Ovary (tissue), 3 donors: Measurements from ENCODE around the gene OPHN1.

Experiments used
- EP300 ChIP-seq: sonication (generic); formaldehyde crosslinking; IDR thresholded peaks from one replicate; pipeline ENCODE4 v1.6.1; 2017; ENCODE audit warnings: antibody characterized with exemption
- POLR2A ChIP-seq: fragments of 450-650 bp; IDR thresholded peaks from one replicate; pipeline ENCODE4 v1.6.1; 2017; ENCODE audit warnings: antibody characterized with exemption, mild to moderate bottlenecking, moderate library complexity
- TF ChIP-seq, protein P1 (sequence below), 3 donors: fragments of 450-650 bp in 2 of 3; fragments of 200-600 bp in 1 of 3; IDR thresholded peaks; one replicate each; pipeline versions ENCODE4 v1.5.1 to v1.8.0; 2016 to 2022; ENCODE audit warnings: antibody characterized with exemption in 3 of 3, mild to moderate bottlenecking in 1 of 3
- donor health status: DM: no; HTN: no; CAD: no.

- TF ChIP-seq, protein P1, sequence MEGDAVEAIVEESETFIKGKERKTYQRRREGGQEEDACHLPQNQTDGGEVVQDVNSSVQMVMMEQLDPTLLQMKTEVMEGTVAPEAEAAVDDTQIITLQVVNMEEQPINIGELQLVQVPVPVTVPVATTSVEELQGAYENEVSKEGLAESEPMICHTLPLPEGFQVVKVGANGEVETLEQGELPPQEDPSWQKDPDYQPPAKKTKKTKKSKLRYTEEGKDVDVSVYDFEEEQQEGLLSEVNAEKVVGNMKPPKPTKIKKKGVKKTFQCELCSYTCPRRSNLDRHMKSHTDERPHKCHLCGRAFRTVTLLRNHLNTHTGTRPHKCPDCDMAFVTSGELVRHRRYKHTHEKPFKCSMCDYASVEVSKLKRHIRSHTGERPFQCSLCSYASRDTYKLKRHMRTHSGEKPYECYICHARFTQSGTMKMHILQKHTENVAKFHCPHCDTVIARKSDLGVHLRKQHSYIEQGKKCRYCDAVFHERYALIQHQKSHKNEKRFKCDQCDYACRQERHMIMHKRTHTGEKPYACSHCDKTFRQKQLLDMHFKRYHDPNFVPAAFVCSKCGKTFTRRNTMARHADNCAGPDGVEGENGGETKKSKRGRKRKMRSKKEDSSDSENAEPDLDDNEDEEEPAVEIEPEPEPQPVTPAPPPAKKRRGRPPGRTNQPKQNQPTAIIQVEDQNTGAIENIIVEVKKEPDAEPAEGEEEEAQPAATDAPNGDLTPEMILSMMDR (IDR thresholded peaks at IDR 0.05), result no peak
- no peak for TF ChIP-seq POLR2A
- TF ChIP-seq EP300, result no peak
These were observed 414.8 kb downstream of the OPHN1 start for GRCh38 chrX:68018248-68019203.
